A549 (cell line): ENCODE measurements around the gene NDUFAF2.

ENCODE experiments used
- CBX2 ChIP-seq: fragments of 200-600 bp; sonication (generic); IDR thresholded peaks from 2 replicates; pipeline ENCODE4 v1.6.1; 2016; ENCODE audit warnings: low read depth, mild to moderate bottlenecking, borderline replicate concordance
- NPAS2 ChIP-seq: fragments of 250-450 bp; sonication (Bioruptor Pico); IDR thresholded peaks from 2 replicates; pipeline ENCODE4 v1.8.0; 2022; ENCODE audit warnings: mild to moderate bottlenecking, moderate library complexity, borderline replicate concordance
- POLR2A ChIP-seq: IDR thresholded peaks from 2 replicates; pipeline ENCODE4 v1.6.1; 2012; ENCODE audit warnings: mild to moderate bottlenecking, low read length
- RCOR1 ChIP-seq: fragments of 150-350 bp; IDR thresholded peaks from 2 replicates; pipeline ENCODE4 v1.6.1; 2014; ENCODE audit warnings: antibody characterized with exemption, low read length, low read depth
- RFX5 ChIP-seq: fragments of 450-650 bp; IDR thresholded peaks from 2 replicates; pipeline ENCODE4 v1.7.1; 2014; ENCODE audit warnings: antibody characterized with exemption, mild to moderate bottlenecking, moderate library complexity
- TF ChIP-seq, protein P1 (sequence below): fragments of >200 bp; sonication (Bioruptor Twin); formaldehyde crosslinking; IDR thresholded peaks from 3 replicates; pipeline ENCODE4 v1.5.1; 2016
- TF ChIP-seq, protein P2 (sequence below): fragments of >200 bp; sonication (Bioruptor Twin); formaldehyde crosslinking; IDR thresholded peaks from 3 replicates; pipeline ENCODE4 v1.6.1; 2016
- TF ChIP-seq, protein P3 (sequence below): fragments of 450-650 bp; IDR thresholded peaks from 2 replicates; pipeline ENCODE4 v1.6.1; 2014; ENCODE audit warnings: antibody characterized with exemption

DNA sequence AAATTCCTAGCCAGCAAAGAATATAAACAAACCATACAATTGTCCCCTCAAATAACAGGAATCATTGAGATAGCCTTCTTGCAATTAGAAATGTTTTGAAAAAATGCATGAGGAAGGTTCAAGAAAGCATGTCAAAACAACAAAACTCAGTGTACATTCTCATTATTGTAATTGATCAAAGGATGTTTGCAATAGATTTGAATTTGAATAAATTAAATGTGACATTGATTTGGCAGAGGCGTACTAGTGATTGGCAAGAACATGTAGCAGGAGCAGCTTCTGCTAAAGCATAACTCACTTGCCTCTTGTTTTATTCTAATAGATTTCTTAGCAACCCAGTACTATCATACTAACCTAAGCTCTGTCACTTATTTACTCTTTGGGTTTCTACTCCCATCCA is 197.4 kb downstream of the NDUFAF2 start:
- TF ChIP-seq CBX2 (no peak), POLR2A (no peak), NPAS2 (CRISPR knock-in tag) (no peak), RCOR1 (no peak), RFX5 (no peak)
- TF ChIP-seq, protein P1, sequence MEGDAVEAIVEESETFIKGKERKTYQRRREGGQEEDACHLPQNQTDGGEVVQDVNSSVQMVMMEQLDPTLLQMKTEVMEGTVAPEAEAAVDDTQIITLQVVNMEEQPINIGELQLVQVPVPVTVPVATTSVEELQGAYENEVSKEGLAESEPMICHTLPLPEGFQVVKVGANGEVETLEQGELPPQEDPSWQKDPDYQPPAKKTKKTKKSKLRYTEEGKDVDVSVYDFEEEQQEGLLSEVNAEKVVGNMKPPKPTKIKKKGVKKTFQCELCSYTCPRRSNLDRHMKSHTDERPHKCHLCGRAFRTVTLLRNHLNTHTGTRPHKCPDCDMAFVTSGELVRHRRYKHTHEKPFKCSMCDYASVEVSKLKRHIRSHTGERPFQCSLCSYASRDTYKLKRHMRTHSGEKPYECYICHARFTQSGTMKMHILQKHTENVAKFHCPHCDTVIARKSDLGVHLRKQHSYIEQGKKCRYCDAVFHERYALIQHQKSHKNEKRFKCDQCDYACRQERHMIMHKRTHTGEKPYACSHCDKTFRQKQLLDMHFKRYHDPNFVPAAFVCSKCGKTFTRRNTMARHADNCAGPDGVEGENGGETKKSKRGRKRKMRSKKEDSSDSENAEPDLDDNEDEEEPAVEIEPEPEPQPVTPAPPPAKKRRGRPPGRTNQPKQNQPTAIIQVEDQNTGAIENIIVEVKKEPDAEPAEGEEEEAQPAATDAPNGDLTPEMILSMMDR = no peak
- TF ChIP-seq, protein P2, sequence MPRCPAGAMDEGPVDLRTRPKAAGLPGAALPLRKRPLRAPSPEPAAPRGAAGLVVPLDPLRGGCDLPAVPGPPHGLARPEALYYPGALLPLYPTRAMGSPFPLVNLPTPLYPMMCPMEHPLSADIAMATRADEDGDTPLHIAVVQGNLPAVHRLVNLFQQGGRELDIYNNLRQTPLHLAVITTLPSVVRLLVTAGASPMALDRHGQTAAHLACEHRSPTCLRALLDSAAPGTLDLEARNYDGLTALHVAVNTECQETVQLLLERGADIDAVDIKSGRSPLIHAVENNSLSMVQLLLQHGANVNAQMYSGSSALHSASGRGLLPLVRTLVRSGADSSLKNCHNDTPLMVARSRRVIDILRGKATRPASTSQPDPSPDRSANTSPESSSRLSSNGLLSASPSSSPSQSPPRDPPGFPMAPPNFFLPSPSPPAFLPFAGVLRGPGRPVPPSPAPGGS = no peak
- TF ChIP-seq, protein P3, sequence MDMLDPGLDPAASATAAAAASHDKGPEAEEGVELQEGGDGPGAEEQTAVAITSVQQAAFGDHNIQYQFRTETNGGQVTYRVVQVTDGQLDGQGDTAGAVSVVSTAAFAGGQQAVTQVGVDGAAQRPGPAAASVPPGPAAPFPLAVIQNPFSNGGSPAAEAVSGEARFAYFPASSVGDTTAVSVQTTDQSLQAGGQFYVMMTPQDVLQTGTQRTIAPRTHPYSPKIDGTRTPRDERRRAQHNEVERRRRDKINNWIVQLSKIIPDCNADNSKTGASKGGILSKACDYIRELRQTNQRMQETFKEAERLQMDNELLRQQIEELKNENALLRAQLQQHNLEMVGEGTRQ = no peak
